ENCODE measurements around the gene CD164. TPM values are rescaled to one million over a fixed set of nuclear protein-coding genes. Genes with fewer than 3 reads are reported as not detected.

Gene CD164
- total and polyA plus RNA-seq, 2 of the 13 experiments (the other 11 are each of a cell fraction or from before 2014, with no cell fraction given) = 222 to 293 TPM

- TF ChIP-seq ZNF660 (CRISPR knock-in tag; IDR thresholded peaks at IDR 0.05; ENCODE audit: borderline replicate concordance, low read depth) (no peak), ZNF547 (CRISPR knock-in tag; IDR thresholded peaks at IDR 0.05) (no peak), ATF7 (IDR thresholded peaks at IDR 0.05) (no peak), ATF7 (CRISPR knock-in tag; IDR thresholded peaks at IDR 0.05) (no peak), ZNF644 (CRISPR knock-in tag; IDR thresholded peaks at IDR 0.05; ENCODE audit: low read depth) (no peak), NCOA1 (CRISPR knock-in tag; IDR thresholded peaks at IDR 0.05) (no peak), ZNF564 (CRISPR knock-in tag; IDR thresholded peaks at IDR 0.05) (no peak; the same call in 1 of the 2 replicates), POLR2AphosphoS5 (IDR thresholded peaks at IDR 0.05; ENCODE audit: low read depth, low read length) (peak; percentile 86), ZNF329 (CRISPR knock-in tag; IDR thresholded peaks at IDR 0.05; ENCODE audit: low read depth) (no peak; the same call in 1 of the 2 replicates), CEBPB (IDR thresholded peaks at IDR 0.05; ENCODE audit: borderline replicate concordance, low read depth, low read length) (no peak), ZNF770 (CRISPR knock-in tag; IDR thresholded peaks at IDR 0.05) (peak; percentile 58; the same call in 1 of the 2 replicates), HNRNPL (IDR thresholded peaks at IDR 0.05; ENCODE audit: low read depth, low read length) (no peak), ZNF850 (CRISPR knock-in tag; conservative IDR thresholded peaks at IDR 0.05) (0 out of 2 replicates have a peak, but pooled peaks have one; percentile 9), ZNF737 (CRISPR knock-in tag; IDR thresholded peaks at IDR 0.05; ENCODE audit: borderline replicate concordance) (no peak), SALL2 (CRISPR knock-in tag; IDR thresholded peaks at IDR 0.05) (peak; percentile 38), MIXL1 (CRISPR knock-in tag; IDR thresholded peaks at IDR 0.05) (no peak), GPBP1L1 (CRISPR knock-in tag; IDR thresholded peaks at IDR 0.05) (no peak), SP2 (CRISPR knock-in tag; IDR thresholded peaks at IDR 0.05) (no peak; the same call in 1 of the 2 replicates), ADNP (CRISPR knock-in tag; IDR thresholded peaks at IDR 0.05) (no peak), THYN1 (CRISPR knock-in tag; IDR thresholded peaks at IDR 0.05; ENCODE audit: borderline replicate concordance, low read depth) (no peak), CBFB (CRISPR knock-in tag; IDR thresholded peaks at IDR 0.05) (no peak; the same call in 1 of the 2 replicates), CHD4 (IDR thresholded peaks at IDR 0.05; ENCODE audit: borderline replicate concordance, low read length) (no peak), ZNF12 (CRISPR knock-in tag; IDR thresholded peaks at IDR 0.05) (no peak), ZBED4 (CRISPR knock-in tag; IDR thresholded peaks at IDR 0.05; ENCODE audit: borderline replicate concordance) (peak; percentile 55; the same call in 1 of the 2 replicates), KLF9 (CRISPR knock-in tag; IDR thresholded peaks at IDR 0.05; ENCODE audit: low read depth) (no peak)
Observed at GRCh38 chr6:109381747-109382575, at the start of gene CD164 (continued).

All from HepG2 (cell line).